Measurements from ENCODE around the gene RHEB.

GRCh38 chr7:151512353-151512752 lies 7.3 kb downstream of the RHEB start:
- TF ChIP-seq CTCF (IDR thresholded peaks at IDR 0.05; ENCODE audit: insufficient read depth, low read depth, low read length) (no peak), EZH2 (IDR thresholded peaks at IDR 0.05; ENCODE audit: insufficient read depth, low read length) (no peak)

All from astrocyte (in vitro differentiated cells and primary cell).